Endothelial cell of umbilical vein (primary cell): Measurements from ENCODE around the gene BTAF1. TPM values are rescaled to one million over a fixed set of nuclear protein-coding genes. Genes with fewer than 3 reads are reported as not detected.

Source experiments
- BruUV-seq: library from RNA; stranded (reverse); fragments of 400-500 nt; replicated peaks from 2 replicates; lab custom pipeline; 2021; lab: Mats Ljungman, UMichigan
- CTCF ChIA-PET: fragments of 300-600, 350-600 bp; sonication (Branson Sonifier 250); formaldehyde crosslinking; loops from one replicate; lab custom pipeline; 2021; ENCODE audit warnings: antibody characterized with exemption, inconsistent platforms; lab: Charles Lee
- POLR2A ChIA-PET: fragments of 300-600, 350-600 bp; sonication (Branson Sonifier 250); formaldehyde crosslinking; loops from one replicate; lab custom pipeline; 2021; ENCODE audit warnings: antibody characterized with exemption, inconsistent platforms; lab: Charles Lee
- DNase-seq: peaks from one replicate; pipeline ENCODE4 v3.0.0-alpha.2; 2011; ENCODE audit warnings: low read depth, low spot score
- FAIRE-seq: peaks from 2 replicates; lab custom pipeline; 2011; peaks lifted over from hg19 to GRCh38; lab: Jason Lieb, UNC
- H2AFZ ChIP-seq: 2 replicates; pipeline ENCODE4 v1.6.0; 2012; ENCODE audit warnings: low read depth, low read length, control low read depth, inconsistent platforms
- H3K27ac ChIP-seq: 2 replicates; pipeline ENCODE4 v1.5.1; 2011; ENCODE audit warnings: low read depth, mild to moderate bottlenecking, control low read depth, low read length, moderate library complexity; ENCODE audit not compliant: insufficient read depth
- H3K27me3 ChIP-seq, 2 experiments: 2 replicates each; pipeline versions ENCODE4 v1.6.0 to v1.6.1; 2011; ENCODE audit warnings: low read length in 2 of 2, mixed read lengths in 1 of 2; ENCODE audit not compliant: control insufficient read depth in 2 of 2, insufficient read depth in 2 of 2
- H3K36me3 ChIP-seq, 2 experiments: 2 replicates in 1 of 2; 3 replicates in 1 of 2; pipeline ENCODE4 v1.5.1; 2011; ENCODE audit warnings: low read length in 2 of 2, mild to moderate bottlenecking in 1 of 2, moderate library complexity in 1 of 2; ENCODE audit not compliant: control insufficient read depth in 2 of 2, insufficient read depth in 2 of 2; ENCODE audit errors: extremely low read depth in 1 of 2
- H3K4me1 ChIP-seq: 3 replicates; pipeline ENCODE4 v1.5.1; 2011; ENCODE audit warnings: mild to moderate bottlenecking, low read length; ENCODE audit not compliant: control insufficient read depth, insufficient read depth; ENCODE audit errors: extremely low read depth
- H3K4me2 ChIP-seq: 2 replicates; pipeline ENCODE4 v1.6.1; 2011; ENCODE audit warnings: low read length, control low read depth, mixed read lengths; ENCODE audit not compliant: insufficient read depth
- H3K4me3 ChIP-seq, 3 experiments: fragments of 200-600 bp in 1 of 3; sonication (generic), shearing (Covaris generic) in 1 of 3; replicated peaks in 1 of 3; 2 replicates each; pipeline ENCODE4 v1.5.1; 2011 to 2016; ENCODE audit warnings: control low read depth in 3 of 3, low read length in 3 of 3, mild to moderate bottlenecking in 2 of 3, inconsistent platforms in 1 of 3, low read depth in 1 of 3, moderate library complexity in 1 of 3; ENCODE audit not compliant: insufficient read depth in 1 of 3
- H3K79me2 ChIP-seq: 2 replicates; pipeline ENCODE4 v1.6.0; 2012; ENCODE audit warnings: low read length, inconsistent platforms; ENCODE audit not compliant: control insufficient read depth, insufficient read depth
- H3K9ac ChIP-seq: replicated peaks from 2 replicates; pipeline ENCODE3; 2011; ENCODE audit warnings: low read length, control low read depth; ENCODE audit not compliant: insufficient read depth; ENCODE audit errors: extremely low read depth
- H3K9me1 ChIP-seq: replicated peaks from 3 replicates; pipeline ENCODE4 v1.6.0; 2011; ENCODE audit warnings: mild to moderate bottlenecking, low read length; ENCODE audit not compliant: control insufficient read depth, insufficient read depth; ENCODE audit errors: extremely low read depth
- H3K9me3 ChIP-seq: replicated peaks from 2 replicates; pipeline ENCODE4 v1.5.1; 2012; ENCODE audit warnings: low read length, inconsistent platforms; ENCODE audit not compliant: control insufficient read depth, insufficient read depth
- H4K20me1 ChIP-seq: replicated peaks from 2 replicates; pipeline ENCODE3; 2011; ENCODE audit warnings: mild to moderate bottlenecking, low read length; ENCODE audit not compliant: control insufficient read depth, insufficient read depth; ENCODE audit errors: extremely low read depth
- EZH2 ChIP-seq: IDR thresholded peaks from 2 replicates; pipeline ENCODE4 v1.6.1; 2012; ENCODE audit warnings: borderline replicate concordance, low read depth, mild to moderate bottlenecking, moderate library complexity, low read length, inconsistent platforms; ENCODE audit not compliant: severe bottlenecking
- FOS ChIP-seq: IDR thresholded peaks from 2 replicates; pipeline ENCODE4 v1.6.1; 2011; ENCODE audit warnings: mild to moderate bottlenecking, low read length, moderate library complexity, borderline replicate concordance; ENCODE audit not compliant: insufficient read depth
- GATA2 ChIP-seq: IDR thresholded peaks from 2 replicates; pipeline ENCODE4 v1.7.0; 2011; ENCODE audit warnings: low read depth, mild to moderate bottlenecking, moderate library complexity, mixed read lengths, low read length; ENCODE audit not compliant: insufficient read length, insufficient read depth
- JUN ChIP-seq: IDR thresholded peaks from 2 replicates; pipeline ENCODE4 v1.6.1; 2011; ENCODE audit warnings: borderline replicate concordance, low read depth; ENCODE audit not compliant: insufficient read length, insufficient read depth
- MYC ChIP-seq: IDR thresholded peaks from one replicate; pipeline ENCODE4 v1.6.1; 2011; ENCODE audit warnings: mild to moderate bottlenecking, low read depth, low read length
- POLR2A ChIP-seq: IDR thresholded peaks from 2 replicates; pipeline ENCODE4 v1.6.1; 2012; ENCODE audit warnings: low read depth, mild to moderate bottlenecking, control low read depth, low read length
- POLR2AphosphoS5 ChIP-seq: IDR thresholded peaks from 2 replicates; pipeline ENCODE4 v1.6.1; 2012; ENCODE audit warnings: low read depth, mild to moderate bottlenecking, control low read depth, low read length, moderate library complexity; ENCODE audit not compliant: insufficient read depth
- dilution Hi-C: fragments of 300-500 bp; cut with MboI; formaldehyde crosslinking; loops from one replicate; pipeline ENCODE4 v1.15.0; 2019; ENCODE audit warnings: low sequenced_read_pairs; ENCODE audit not compliant: extremely low pct_ligation_motif_present
- intact Hi-C: fragments of 100-400 bp; cut with micrococcal nuclease; formaldehyde crosslinking; loops from one replicate; pipeline ENCODE4 v1.10.0; 2022
- polyA plus RNA-seq, 4 experiments: library from polyadenylated mRNA; depleted of rRNA in 3 of 4; stranded (reverse) in 3 of 4; unstranded in 1 of 4; fragments of >200 nt; gene quantifications; 2 replicates each; pipeline versions ENCODE4 v1.2.1 to v1.2.3, GENCODE V29; 2011 to 2012; ENCODE audit warnings: missing spikeins in 1 of 4
- total RNA-seq: library from RNA; stranded (reverse); gene quantifications from 2 replicates; pipeline ENCODE4 v1.2.3, GENCODE V29; 2021
- TF ChIP-seq, protein P1 (sequence below), 2 donors: IDR thresholded peaks; 1 replicate in 1 of 2; 2 replicates in 1 of 2; pipeline ENCODE4 v1.5.1; 2011; ENCODE audit warnings: low read length in 2 of 2, mild to moderate bottlenecking in 2 of 2, moderate library complexity in 2 of 2, control low read depth in 1 of 2, inconsistent platforms in 1 of 2, low read depth in 1 of 2; ENCODE audit not compliant: insufficient read depth in 1 of 2; ENCODE audit errors: extremely low read depth in 1 of 2
- TF ChIP-seq, protein P2 (sequence below): IDR thresholded peaks from 2 replicates; pipeline ENCODE4 v1.6.1; 2011; ENCODE audit not compliant: insufficient read depth, insufficient read length

BTAF1 gene
- total and polyA plus RNA-seq, 2 donors (not counting 3 experiments of a cell fraction or from before 2014, with no cell fraction given), result 9.9 to 23.1 TPM

DNA sequence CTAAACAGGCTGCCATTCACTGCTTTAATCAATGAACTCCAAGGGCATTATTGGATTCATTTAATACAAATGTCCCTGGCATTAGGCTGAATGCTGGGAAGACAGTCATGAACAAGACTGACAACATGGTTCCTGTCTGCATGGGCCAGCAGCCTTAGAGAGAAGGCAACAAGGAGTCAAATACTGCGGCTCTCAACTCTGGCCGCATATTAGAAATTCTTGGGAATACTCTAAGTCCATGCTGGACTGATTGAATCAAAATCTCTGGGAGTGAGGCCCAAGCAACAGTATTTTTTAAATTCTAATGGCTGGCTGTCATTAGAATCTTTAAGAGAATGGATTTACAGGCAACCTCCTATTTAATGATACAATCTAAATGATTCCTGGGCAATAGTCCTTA, 48.4 kb upstream of the BTAF1 start:
- Histone ChIP-seq H3K36me3 (no peaks in the 10 kb centered on the region), H3K27ac (no peak overlapping the region), H3K4me3 (no peak overlapping the region), H3K4me1 (no peaks in the 10 kb centered on the region), H3K9me3 (no peaks in the 10 kb centered on the region), H3K27me3 (no peaks in the 10 kb centered on the region), H3K79me2 (no peaks in the 10 kb centered on the region), H3K4me2 (no peak overlapping the region), H3K9ac (no peak overlapping the region), H2AFZ (no peak overlapping the region), H4K20me1 (no peaks in the 10 kb centered on the region), H3K9me1 (no peaks in the 10 kb centered on the region)
- intact Hi-C loops, result no loop called here
- DNase-seq, result no peak
- TF ChIP-seq POLR2AphosphoS5 (no peak), POLR2A (no peak), JUN (no peak), FOS (no peak), EZH2 (no peak), MYC (no peak), GATA2 (no peak)
- TF ChIP-seq, protein P1, sequence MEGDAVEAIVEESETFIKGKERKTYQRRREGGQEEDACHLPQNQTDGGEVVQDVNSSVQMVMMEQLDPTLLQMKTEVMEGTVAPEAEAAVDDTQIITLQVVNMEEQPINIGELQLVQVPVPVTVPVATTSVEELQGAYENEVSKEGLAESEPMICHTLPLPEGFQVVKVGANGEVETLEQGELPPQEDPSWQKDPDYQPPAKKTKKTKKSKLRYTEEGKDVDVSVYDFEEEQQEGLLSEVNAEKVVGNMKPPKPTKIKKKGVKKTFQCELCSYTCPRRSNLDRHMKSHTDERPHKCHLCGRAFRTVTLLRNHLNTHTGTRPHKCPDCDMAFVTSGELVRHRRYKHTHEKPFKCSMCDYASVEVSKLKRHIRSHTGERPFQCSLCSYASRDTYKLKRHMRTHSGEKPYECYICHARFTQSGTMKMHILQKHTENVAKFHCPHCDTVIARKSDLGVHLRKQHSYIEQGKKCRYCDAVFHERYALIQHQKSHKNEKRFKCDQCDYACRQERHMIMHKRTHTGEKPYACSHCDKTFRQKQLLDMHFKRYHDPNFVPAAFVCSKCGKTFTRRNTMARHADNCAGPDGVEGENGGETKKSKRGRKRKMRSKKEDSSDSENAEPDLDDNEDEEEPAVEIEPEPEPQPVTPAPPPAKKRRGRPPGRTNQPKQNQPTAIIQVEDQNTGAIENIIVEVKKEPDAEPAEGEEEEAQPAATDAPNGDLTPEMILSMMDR (IDR thresholded peaks at IDR 0.05; ENCODE audit: extremely low read depth in 1 of 2, insufficient read depth in 1 of 2, low read depth in 1 of 2, low read length in 2 of 2), result no peak
- TF ChIP-seq, protein P2, sequence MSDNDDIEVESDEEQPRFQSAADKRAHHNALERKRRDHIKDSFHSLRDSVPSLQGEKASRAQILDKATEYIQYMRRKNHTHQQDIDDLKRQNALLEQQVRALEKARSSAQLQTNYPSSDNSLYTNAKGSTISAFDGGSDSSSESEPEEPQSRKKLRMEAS, result no peak
- BruUV-seq, result no TSS peak
- dilution Hi-C loops, result no loop called here
- CTCF ChIA-PET, result interaction anchor here (0.9 to 1.1 kb wide), 2 partner anchors 19 to 38 kb away, joined by 3 read pairs; no protein-coding TSS in a partner anchor
- POLR2A ChIA-PET, result no interaction called here
- no peak for FAIRE-seq
